MCF 10A (cell line): ENCODE data around the gene MTFR1L. TPM values are rescaled to one million over a fixed set of nuclear protein-coding genes. Genes with fewer than 3 reads are reported as not detected.

Source experiments
- BruUV-seq: library from RNA; stranded (reverse); fragments of 400-500 nt; replicated peaks from 2 replicates; lab custom pipeline; 2021; lab: Mats Ljungman, UMichigan
- CTCF ChIA-PET: fragments of 300-600 bp; sonication (Branson Sonifier 250); formaldehyde crosslinking; extraction: SDS; loops from one replicate; lab custom pipeline; 2021; ENCODE audit warnings: antibody characterized with exemption, inconsistent platforms; lab: Yijun Ruan, JAX
- POLR2A ChIA-PET: fragments of 300-600, 350-650 bp; sonication (Branson Sonifier 250); formaldehyde crosslinking; extraction: SDS; loops from one replicate; lab custom pipeline; 2020; ENCODE audit warnings: antibody characterized with exemption, inconsistent platforms; lab: Yijun Ruan, JAX
- DNase-seq: peaks from one replicate; pipeline ENCODE4 v3.0.0-alpha.2; 2018; ENCODE audit not compliant: unreplicated experiment
- H3K27ac Mint-ChIP-seq: one replicate; pipeline ENCODE4 v1.8.0; 2022; ENCODE audit warnings: mild to moderate bottlenecking, low read depth, mixed read lengths; ENCODE audit not compliant: unreplicated experiment
- H3K27me3 Mint-ChIP-seq: one replicate; pipeline ENCODE4 v1.8.0; 2022; ENCODE audit warnings: mixed read lengths; ENCODE audit not compliant: insufficient read depth, unreplicated experiment
- H3K36me3 Mint-ChIP-seq: one replicate; pipeline ENCODE4 v1.8.0; 2022; ENCODE audit warnings: mild to moderate bottlenecking, moderate library complexity, mixed read lengths; ENCODE audit not compliant: insufficient read depth, unreplicated experiment
- H3K4me1 Mint-ChIP-seq: one replicate; pipeline ENCODE4 v1.8.0; 2022; ENCODE audit warnings: mixed read lengths; ENCODE audit not compliant: insufficient read depth, unreplicated experiment
- H3K4me3 Mint-ChIP-seq: one replicate; pipeline ENCODE4 v1.8.0; 2022; ENCODE audit warnings: mild to moderate bottlenecking, moderate library complexity, mixed read lengths; ENCODE audit not compliant: unreplicated experiment
- H3K9me3 Mint-ChIP-seq: one replicate; pipeline ENCODE4 v1.8.0; 2022; ENCODE audit warnings: mixed read lengths; ENCODE audit not compliant: unreplicated experiment
- intact Hi-C: fragments of 100-400 bp; cut with micrococcal nuclease; formaldehyde crosslinking; loops from 2 replicates; pipeline ENCODE4 v1.14.1; 2022
- total RNA-seq: library from RNA; stranded (reverse); gene quantifications from 2 replicates; pipeline ENCODE4 v1.2.3, GENCODE V29; 2022
- TF ChIP-seq, protein P1 (sequence below): fragments of 200-600 bp; IDR thresholded peaks from one replicate; pipeline ENCODE4 v1.8.0; 2022; ENCODE audit warnings: antibody characterized with exemption, mild to moderate bottlenecking; ENCODE audit not compliant: unreplicated experiment

Gene MTFR1L
- total RNA-seq, 1 experiment from 2014 or later: 39.3 TPM

DNA sequence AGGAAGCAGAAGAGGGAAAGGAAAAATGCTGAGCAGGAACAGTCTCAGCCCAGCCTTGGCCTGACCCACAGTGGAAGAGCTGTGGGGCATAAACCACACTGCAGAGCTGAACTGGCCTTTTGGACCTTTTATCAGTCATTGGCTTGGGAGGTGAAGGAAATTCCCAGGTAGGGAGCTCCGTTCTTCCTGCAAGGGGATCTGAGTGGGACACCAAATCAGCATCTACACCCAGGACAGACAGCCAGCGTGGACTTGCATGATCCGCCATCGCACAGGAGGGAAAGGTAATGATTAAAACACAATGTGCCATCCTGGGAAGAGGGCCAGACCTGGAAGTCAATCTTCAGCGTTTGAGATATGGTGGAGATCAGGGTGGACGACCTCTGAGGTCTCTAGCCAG lies 1.2 kb upstream of the MTFR1L start:
- Mint-ChIP-seq H3K27me3 (no peaks in the 10 kb centered on the region), H3K4me1 (peaks cover 28% of the 10 kb centered on the region), H3K27ac (peak overlapping the region; percentile 89), H3K36me3 (peaks cover 6% of the 10 kb centered on the region), H3K4me3 (peak overlapping the region; percentile 79), H3K9me3 (no peaks in the 10 kb centered on the region)
- DNase-seq: no peak
- CTCF ChIA-PET: interaction anchor here (0.9 to 1.0 kb wide), 3 partner anchors 9 to 245 kb away, joined by 3 to 4 read pairs (median 3); no protein-coding TSS in a partner anchor
- BruUV-seq: no TSS peak
- intact Hi-C loops: no loop called here
- POLR2A ChIA-PET: interaction anchor here (0.6 to 4.9 kb wide), 17 partner anchors 11 to 586 kb away, joined by 3 to 46 read pairs (median 4); partner anchors contain the start of genes PAFAH2, PAQR7, SELENON and SYF2
- TF ChIP-seq, protein P1, sequence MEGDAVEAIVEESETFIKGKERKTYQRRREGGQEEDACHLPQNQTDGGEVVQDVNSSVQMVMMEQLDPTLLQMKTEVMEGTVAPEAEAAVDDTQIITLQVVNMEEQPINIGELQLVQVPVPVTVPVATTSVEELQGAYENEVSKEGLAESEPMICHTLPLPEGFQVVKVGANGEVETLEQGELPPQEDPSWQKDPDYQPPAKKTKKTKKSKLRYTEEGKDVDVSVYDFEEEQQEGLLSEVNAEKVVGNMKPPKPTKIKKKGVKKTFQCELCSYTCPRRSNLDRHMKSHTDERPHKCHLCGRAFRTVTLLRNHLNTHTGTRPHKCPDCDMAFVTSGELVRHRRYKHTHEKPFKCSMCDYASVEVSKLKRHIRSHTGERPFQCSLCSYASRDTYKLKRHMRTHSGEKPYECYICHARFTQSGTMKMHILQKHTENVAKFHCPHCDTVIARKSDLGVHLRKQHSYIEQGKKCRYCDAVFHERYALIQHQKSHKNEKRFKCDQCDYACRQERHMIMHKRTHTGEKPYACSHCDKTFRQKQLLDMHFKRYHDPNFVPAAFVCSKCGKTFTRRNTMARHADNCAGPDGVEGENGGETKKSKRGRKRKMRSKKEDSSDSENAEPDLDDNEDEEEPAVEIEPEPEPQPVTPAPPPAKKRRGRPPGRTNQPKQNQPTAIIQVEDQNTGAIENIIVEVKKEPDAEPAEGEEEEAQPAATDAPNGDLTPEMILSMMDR: no peak

DNA sequence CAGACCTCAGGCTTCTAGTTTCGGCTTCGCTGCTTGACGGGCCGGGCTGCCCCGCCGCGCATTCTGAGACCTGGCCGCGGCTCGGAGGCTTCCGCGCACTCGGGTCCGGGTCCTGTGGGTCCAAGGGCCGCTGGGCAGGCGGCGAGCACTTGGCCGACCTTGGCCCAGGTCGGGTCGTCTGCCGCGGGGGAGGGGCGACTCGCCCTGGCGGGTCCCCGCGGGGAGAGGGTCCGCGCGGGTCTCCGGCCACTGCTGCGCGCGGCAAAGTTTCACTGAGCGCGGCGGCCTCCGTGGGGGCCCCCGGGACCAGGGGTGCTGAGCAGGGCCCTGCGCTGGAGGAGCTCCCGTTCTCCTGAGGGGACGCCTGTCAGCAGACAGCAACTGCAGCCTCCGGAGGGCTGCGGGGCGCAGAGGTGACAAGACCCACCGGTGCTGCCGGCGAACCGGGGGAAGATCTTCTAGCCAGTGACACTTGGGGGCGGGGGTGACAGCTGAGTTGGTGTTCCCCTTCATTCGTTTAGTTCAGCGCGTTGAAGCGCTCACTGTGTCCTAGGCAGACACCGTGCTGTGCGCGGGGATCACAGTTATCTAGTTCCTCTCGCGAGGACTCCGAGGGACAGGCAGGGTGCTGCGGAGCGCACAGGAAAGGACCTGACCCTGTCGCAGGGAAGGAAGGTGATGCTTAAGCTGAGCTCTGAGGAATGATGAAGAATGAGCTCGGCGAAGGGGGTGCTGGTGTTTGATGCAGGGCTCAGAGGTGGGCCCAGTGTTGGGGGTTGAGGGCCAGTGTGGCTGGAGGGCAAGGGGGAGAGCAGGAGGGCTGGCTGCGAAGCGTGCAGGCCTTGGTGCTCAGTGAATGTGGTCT lies 725 bp downstream of the MTFR1L start:
- BruUV-seq: no TSS peak
- Mint-ChIP-seq H3K4me1 (peaks cover 33% of the 10 kb centered on the region), H3K9me3 (no peaks in the 10 kb centered on the region), H3K36me3 (peaks cover 8% of the 10 kb centered on the region), H3K27ac (peak overlapping the region; percentile 89), H3K4me3 (peak overlapping the region; percentile 79), H3K27me3 (no peaks in the 10 kb centered on the region)
- DNase-seq: peak; percentile 73
- TF ChIP-seq, protein P1: no peak
- ChIA-PET CTCF (interaction anchor here (0.6 to 1.7 kb wide), 8 partner anchors 10 to 650 kb away, joined by 3 to 10 read pairs (median 3); partner anchors contain the start of gene PAFAH2), POLR2A (interaction anchor here (0.6 to 4.9 kb wide), 31 partner anchors 10 to 588 kb away, joined by 3 to 46 read pairs (median 6); partner anchors contain the start of genes AUNIP, MACO1, PAFAH2 and PAQR7)
- intact Hi-C loops: loop anchor here (1.0 to 5.0 kb wide), 4 partner anchors 38 to 177 kb away; partner anchors contain the start of genes AUNIP and PAFAH2

DNA sequence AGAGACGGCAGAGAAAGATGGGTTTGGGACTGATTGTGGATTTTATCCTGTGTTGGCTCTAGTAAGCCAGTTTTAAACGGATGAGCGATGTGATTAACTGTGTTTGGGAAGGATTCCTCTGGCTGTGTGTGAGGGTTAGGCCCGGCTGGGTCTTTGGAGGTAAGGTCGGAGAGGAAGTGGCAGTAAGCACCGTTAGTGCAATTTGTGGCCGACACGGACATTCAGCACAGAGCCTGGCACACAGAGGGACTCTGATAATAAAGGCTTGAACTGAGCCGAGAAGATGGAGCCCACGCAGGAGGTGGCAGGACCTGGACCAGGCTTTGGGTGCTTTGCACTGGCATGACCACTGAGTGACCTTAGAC lies 1.3 kb downstream of the MTFR1L start:
- CTCF ChIA-PET: interaction anchor here (0.6 to 1.7 kb wide), 7 partner anchors 9 to 176 kb away, joined by 3 to 10 read pairs (median 4); partner anchors contain the start of gene PAFAH2
- Mint-ChIP-seq H3K4me1 (peaks cover 33% of the 10 kb centered on the region), H3K9me3 (no peaks in the 10 kb centered on the region), H3K27ac (peak overlapping the region; percentile 89), H3K27me3 (no peaks in the 10 kb centered on the region), H3K36me3 (peaks cover 8% of the 10 kb centered on the region), H3K4me3 (peak overlapping the region; percentile 79)
- TF ChIP-seq, protein P1: no peak
- no peak for DNase-seq
- POLR2A ChIA-PET: interaction anchor here (0.8 to 4.9 kb wide), 12 partner anchors 10 to 214 kb away, joined by 3 to 46 read pairs (median 14); partner anchors contain the start of genes PAFAH2, PAQR7 and STMN1
- BruUV-seq: no TSS peak
- intact Hi-C loops: loop anchor here (2.0 to 5.0 kb wide), 3 partner anchors 38 to 176 kb away; partner anchors contain the start of genes AUNIP and PAFAH2
